HG02759 (cell line): Measurements from ENCODE around the gene PCTP.

Experiments
- ATAC-seq: cut with Tn5 transposase; IDR thresholded peaks from one replicate; pipeline ENCODE4 v1.9.1; 2021; ENCODE audit warnings: mild to moderate bottlenecking, moderate library complexity; ENCODE audit not compliant: unreplicated experiment

The PCTP gene

GRCh38 chr17:55785181-55785580, 34.3 kb downstream of the PCTP start:
- no peak for ATAC-seq

- ATAC-seq, result no peak
These were observed 42.4 kb downstream of the PCTP start for GRCh38 chr17:55793272-55793671.

DNA sequence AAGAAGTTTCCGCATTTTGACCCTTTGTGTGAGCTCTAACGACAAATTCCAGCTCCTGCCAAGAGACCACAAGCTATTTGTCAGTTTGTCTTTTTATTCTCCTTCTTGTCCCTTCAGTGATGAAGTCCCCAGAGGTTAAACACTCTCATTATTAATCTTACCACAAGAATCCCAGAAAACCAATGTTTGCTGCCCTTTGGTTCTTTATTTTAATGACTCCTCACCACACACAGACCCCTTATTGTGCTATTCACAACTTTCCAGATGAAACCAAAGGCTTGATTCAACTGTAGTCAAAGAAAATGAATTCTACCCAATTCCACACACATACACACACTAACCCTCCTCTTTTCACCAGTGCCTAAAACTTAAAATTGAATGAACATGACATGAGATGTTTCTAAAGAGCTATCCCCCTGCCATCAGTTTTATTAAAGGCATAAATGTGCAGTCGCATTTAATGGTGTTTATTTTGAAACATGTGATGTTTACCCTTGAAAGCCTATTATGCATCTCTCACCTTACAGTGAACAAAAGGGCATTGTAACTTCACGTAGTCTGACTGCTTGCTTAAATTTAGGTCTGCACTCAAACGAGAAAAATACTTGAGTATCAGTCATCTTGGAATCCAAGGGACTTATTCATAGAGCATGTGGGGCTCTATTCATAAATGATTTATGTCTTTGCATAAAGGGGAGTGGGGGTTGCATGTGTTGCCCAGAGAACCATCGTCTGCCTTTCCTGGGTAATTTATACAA, 44.1 kb downstream of the PCTP start:
- ATAC-seq, result no peak

DNA sequence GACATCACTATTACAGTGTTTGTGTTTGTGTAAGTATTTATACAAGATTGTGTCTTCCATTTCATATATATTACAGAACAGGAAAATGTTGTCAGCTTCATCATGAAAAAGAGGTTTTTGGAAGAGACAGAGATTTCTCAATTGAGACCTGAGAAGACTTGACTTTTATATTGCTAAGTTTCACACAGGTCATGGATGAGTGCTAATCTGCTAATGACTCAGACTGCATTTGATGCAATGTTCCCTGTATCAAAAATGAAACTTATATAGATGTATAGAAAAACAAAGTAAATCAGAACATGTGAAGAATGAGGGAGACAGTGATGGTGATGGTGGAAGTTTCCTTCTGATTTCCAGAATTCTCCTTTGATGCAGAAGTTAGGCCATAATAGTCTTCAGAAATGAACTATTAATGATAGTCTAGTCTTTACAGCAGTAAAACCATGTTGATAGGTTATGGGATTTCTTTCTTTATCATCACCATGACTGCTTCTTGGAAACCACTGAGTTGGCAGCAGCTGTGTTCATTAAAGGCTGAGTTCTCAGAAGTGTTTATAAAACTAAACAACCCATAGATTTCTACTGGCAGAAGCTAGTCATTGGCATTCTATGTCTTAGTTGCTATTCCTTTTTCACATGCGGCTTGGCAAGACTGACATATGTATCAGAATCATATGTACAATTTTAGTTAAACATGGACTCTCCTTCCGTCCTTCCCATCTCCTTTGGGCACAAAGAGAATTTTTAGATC, 56.1 kb downstream of the PCTP start:
- no peak for ATAC-seq

DNA sequence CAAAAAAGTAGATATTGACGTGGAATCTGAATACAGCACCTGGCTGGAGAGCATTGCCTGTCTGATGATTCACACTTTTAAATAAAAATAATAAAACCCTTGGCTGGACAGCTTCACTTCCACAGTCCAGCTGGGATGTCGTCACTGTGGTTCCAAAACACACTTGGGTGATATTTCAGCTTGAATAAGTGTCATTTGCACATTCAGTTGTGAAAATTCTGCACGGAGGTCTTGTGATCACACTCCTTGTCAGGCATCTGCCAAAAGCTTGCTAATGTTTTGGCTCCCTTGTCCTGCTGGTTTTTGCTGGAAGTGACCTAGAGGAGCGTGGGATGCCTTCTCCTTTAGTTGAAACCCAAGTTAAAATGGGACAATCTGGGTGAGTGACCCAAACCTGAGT, 60.7 kb downstream of the PCTP start:
- ATAC-seq, result no peak

- no peak for ATAC-seq
These were observed 61.5 kb downstream of the PCTP start for GRCh38 chr17:55812323-55812722.

DNA sequence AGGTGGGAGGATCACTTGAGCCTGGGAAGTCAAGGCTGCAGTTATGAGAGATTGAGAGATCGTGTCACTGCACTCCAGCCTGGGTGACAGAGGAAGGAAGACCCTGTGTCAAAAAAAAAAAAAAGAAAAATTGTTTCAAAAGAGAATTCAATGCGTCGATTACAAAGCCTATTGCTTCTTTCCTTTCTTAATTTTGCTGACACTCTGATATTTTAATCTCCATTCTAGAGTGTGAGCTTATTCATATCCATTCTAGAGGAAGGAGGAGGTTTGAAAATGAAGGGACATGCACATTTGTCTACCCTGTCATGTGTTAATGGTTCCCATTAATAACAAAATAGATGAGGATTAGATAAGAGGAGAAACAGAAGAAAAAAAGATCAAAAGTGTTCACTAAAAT, 63.1 kb downstream of the PCTP start:
- no peak for ATAC-seq

GRCh38 chr17:55814377-55814776, 63.5 kb downstream of the PCTP start:
- no peak for ATAC-seq

GRCh38 chr17:55816532-55817396, 65.9 kb downstream of the PCTP start:
- no peak for ATAC-seq

DNA sequence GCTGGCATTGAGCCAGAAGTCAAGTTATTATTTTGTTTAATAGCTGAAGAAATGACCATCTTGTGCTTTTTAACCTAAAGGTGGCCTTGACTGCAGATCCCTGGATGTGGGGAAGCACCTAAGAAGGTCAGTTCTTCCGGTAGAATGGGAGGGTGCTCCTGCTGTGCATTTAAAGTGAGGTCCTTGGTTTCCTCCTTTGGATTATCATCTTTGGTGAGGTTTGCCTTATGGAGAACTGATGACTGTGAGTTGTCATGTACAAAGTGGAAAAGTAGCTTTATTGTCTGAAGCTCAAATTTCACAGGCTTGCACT, 66.5 kb downstream of the PCTP start:
- ATAC-seq, result no peak

DNA sequence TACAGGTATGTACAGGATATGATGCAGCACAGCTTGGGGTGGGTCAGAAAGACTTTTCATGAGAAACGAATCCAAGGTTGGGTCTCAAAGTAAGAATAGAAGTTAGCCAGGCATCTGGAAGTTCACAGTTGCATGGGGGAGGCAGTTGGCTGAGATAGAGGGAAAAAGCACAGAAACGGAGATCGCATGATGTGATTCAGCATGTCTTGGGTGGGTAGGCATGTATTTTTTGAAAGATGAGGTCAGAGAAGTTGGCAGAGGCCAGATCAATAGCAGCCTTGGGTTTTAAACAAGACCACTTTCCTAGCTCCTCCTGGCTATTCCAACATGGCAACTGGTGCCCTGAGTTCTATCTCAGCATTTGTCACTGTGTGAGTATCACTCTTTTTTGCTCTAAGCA, 67.2 kb downstream of the PCTP start:
- ATAC-seq, result no peak

- ATAC-seq, result no peak
These were observed 67.9 kb downstream of the PCTP start for GRCh38 chr17:55818451-55819375.

- ATAC-seq, result no peak
These were observed 69.8 kb downstream of the PCTP start for GRCh38 chr17:55820675-55821074.

DNA sequence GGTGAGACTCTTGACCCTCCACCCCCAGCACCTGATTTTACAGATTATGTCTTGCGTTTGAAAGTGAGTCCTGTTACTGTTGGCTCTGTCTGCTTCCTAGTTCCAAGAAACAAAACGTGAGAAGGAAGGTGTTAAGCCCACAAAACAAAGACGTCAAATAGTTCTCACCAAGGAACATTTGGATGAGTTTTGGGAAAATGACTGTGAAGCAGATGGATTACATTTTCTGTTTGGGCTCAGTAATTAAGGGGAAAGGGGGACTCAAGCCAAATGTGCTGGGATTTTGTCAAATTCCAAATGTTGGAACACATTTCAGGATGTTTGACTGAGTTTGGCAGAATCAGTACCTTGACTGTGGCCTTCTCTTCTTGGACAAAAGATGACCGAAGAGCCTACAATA, 71.2 kb downstream of the PCTP start:
- ATAC-seq, result no peak

GRCh38 chr17:55825213-55825612, 74.4 kb downstream of the PCTP start:
- no peak for ATAC-seq
